ENCODE measurements around the gene CD3E.

The CD3E gene

GRCh38 chr11:118322721-118323120, 18.2 kb downstream of the CD3E start:
- DNase-seq (ENCODE audit: low read depth in 2 of 2) = no peak

GRCh38 chr11:118325283-118325682, 20.8 kb downstream of the CD3E start:
- no peak for DNase-seq (ENCODE audit: low read depth in 2 of 2)

- no peak for DNase-seq (ENCODE audit: low read depth in 2 of 2)
Measured at GRCh38 chr11:118328745-118329144, 24.2 kb downstream of the CD3E start.

- no peak for DNase-seq (ENCODE audit: low read depth in 2 of 2)
Measured at GRCh38 chr11:118334745-118335144, 30.2 kb downstream of the CD3E start.

- DNase-seq (ENCODE audit: low read depth in 2 of 2) = peak; percentile 66 to 83
Measured at GRCh38 chr11:118338637-118339061, 34.1 kb downstream of the CD3E start.

- no peak for DNase-seq (ENCODE audit: low read depth in 2 of 2)
Measured at GRCh38 chr11:118339281-118339961, 34.9 kb downstream of the CD3E start.

GRCh38 chr11:118340449-118340848, 35.9 kb downstream of the CD3E start:
- no peak for DNase-seq (ENCODE audit: low read depth in 2 of 2)

GRCh38 chr11:118341261-118341660, 36.7 kb downstream of the CD3E start:
- no peak for DNase-seq (ENCODE audit: low read depth in 2 of 2)

GRCh38 chr11:118341815-118342489, 37.4 kb downstream of the CD3E start:
- no peak for DNase-seq (ENCODE audit: low read depth in 2 of 2)

GRCh38 chr11:118342503-118343161, 38.1 kb downstream of the CD3E start, which contains the start of gene CD3D:
Gene CD3D (minus strand): TSS chr11:118342705. CDS start chr11:118342607, 98 bp downstream.
- DNase-seq (ENCODE audit: low read depth in 2 of 2) = peak; percentile 21 to 50

GRCh38 chr11:118343248-118343647, 38.7 kb downstream of the CD3E start:
- no peak for DNase-seq (ENCODE audit: low read depth in 2 of 2)

GRCh38 chr11:118343981-118344515, 39.5 kb downstream of the CD3E start, which contains the start of gene CD3G:
Gene CD3G (plus strand): TSS chr11:118344344. CDS start chr11:118344424, 80 bp downstream.
- DNase-seq (ENCODE audit: low read depth in 2 of 2) = peak; percentile 55 to 58

- no peak for DNase-seq (ENCODE audit: low read depth in 2 of 2)
Measured at GRCh38 chr11:118349475-118349874, 44.9 kb downstream of the CD3E start.

- no peak for DNase-seq (ENCODE audit: low read depth in 2 of 2)
Measured at GRCh38 chr11:118353084-118353710, 48.7 kb downstream of the CD3E start.

GRCh38 chr11:118358071-118358470, 53.5 kb downstream of the CD3E start:
- no peak for DNase-seq (ENCODE audit: low read depth in 2 of 2)

GRCh38 chr11:118359295-118359958, 54.9 kb downstream of the CD3E start, which contains the start of gene UBE4A:
Gene UBE4A (plus strand): TSS chr11:118359600. CDS start chr11:118365081, 5,481 bp downstream.
- DNase-seq (ENCODE audit: low read depth in 2 of 2) = peak; percentile 95 to 98

- DNase-seq (ENCODE audit: low read depth in 2 of 2) = no peak
Measured at GRCh38 chr11:118364956-118365615, 60.6 kb downstream of the CD3E start.

Data from stimulated activated CD8-positive, alpha-beta memory T cell treated with anti-CD3 and anti-CD28 coated beads, Interleukin-2, amount 100 ng/mL, for 48 hours (primary cell).